Activated T-helper 2 cell treated with anti-CD3 and anti-CD28 coated beads, Interferon-gamma antibody, Interleukin-2, Interleukin-4, amounts not matched to agents 10 μg/mL and 5 μg/mL and 100 μg/mL, durations not matched to agents 14 hours and 24 hours and 36 hours (primary cell): Measurements from ENCODE around the gene ACOX1. TPM values are rescaled to one million over a fixed set of nuclear protein-coding genes. Genes with fewer than 3 reads are reported as not detected.
A peak's percentile ranks its signal among the peaks of the same experiment; 100 is the strongest.

ENCODE experiments used
- DNase-seq: peaks from one replicate; pipeline ENCODE4 v3.0.0; 2021; ENCODE audit warnings: low spot score
- H3K27ac Mint-ChIP-seq: one replicate; pipeline ENCODE4 v1.8.0; 2021; ENCODE audit warnings: mixed read lengths
- H3K27me3 Mint-ChIP-seq: one replicate; pipeline ENCODE4 v1.8.0; 2021; ENCODE audit warnings: low read depth, mixed read lengths
- H3K36me3 Mint-ChIP-seq: one replicate; pipeline ENCODE4 v1.8.0; 2021; ENCODE audit warnings: low read depth, mixed read lengths
- H3K4me1 Mint-ChIP-seq: one replicate; pipeline ENCODE4 v1.8.0; 2021; ENCODE audit warnings: low read depth, mixed read lengths
- H3K4me3 Mint-ChIP-seq: one replicate; pipeline ENCODE4 v1.8.0; 2021; ENCODE audit warnings: low read depth, mild to moderate bottlenecking, moderate library complexity, mixed read lengths
- H3K9me3 Mint-ChIP-seq: one replicate; pipeline ENCODE4 v1.8.0; 2021; ENCODE audit warnings: mixed read lengths
- intact Hi-C: fragments of 100-400 bp; cut with micrococcal nuclease; formaldehyde crosslinking; loops from one replicate; pipeline ENCODE4 v1.15.1; 2023
- total RNA-seq: library from RNA; stranded (reverse); gene quantifications from 2 replicates; pipeline ENCODE4 v1.2.3, GENCODE V29; 2022

The ACOX1 gene
- total RNA-seq, 1 donor from 2014 or later, result 29.4 TPM

DNA sequence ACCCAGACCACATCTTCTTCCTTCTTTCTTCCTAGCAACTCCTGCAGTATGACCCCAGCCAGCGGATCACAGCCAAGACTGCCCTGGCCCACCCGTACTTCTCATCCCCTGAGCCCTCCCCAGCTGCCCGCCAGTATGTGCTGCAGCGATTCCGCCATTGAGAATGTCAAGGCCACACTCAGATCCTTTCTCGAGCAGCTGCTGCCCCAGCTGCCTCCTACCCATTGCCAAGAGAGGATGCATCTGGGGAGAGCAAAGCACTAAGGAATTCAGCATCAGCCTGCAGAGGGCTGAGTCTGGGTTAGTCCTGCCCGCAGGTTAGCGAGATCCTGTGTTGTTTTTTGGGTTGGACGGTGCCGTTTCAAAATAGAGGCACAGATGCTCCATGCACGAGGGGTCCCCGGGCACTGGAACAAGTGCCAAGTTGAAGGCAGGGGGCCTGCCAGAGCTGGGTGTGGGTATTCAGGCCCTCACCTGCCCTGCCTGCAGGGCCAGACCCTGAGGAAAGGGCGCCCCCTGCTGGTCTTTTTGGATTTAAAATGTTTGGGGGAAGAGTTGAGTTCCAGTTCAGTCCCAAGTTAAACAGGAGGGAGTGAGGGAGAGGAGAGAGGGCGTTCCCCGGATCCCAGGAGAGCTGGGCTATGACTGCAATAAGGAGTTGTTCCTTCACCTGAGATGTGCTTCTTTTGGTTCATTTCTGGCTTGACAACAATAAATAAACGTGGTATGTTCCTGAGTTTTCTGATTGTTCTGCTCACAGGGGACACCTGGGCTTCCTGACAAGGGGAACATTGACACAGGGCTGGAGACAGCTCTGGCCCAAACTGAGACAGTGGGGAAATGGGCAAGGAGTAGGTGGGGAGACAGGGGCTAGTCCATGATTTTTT is 26.5 kb upstream of the ACOX1 start:
- H3K36me3 Mint-ChIP-seq, result no peaks in the 10 kb centered on the region
- H3K27me3 Mint-ChIP-seq, result no peaks in the 10 kb centered on the region
- intact Hi-C loops, result loop anchor here (1.0 kb wide), 1 partner anchor 100 kb away; no protein-coding TSS in a partner anchor
- no peak overlapping the region for H3K4me3 Mint-ChIP-seq
- no peak overlapping the region for H3K27ac Mint-ChIP-seq
- no peaks in the 10 kb centered on the region for H3K9me3 Mint-ChIP-seq
- peak; percentile 73 for DNase-seq
- H3K4me1 Mint-ChIP-seq, result no peaks in the 10 kb centered on the region

DNA sequence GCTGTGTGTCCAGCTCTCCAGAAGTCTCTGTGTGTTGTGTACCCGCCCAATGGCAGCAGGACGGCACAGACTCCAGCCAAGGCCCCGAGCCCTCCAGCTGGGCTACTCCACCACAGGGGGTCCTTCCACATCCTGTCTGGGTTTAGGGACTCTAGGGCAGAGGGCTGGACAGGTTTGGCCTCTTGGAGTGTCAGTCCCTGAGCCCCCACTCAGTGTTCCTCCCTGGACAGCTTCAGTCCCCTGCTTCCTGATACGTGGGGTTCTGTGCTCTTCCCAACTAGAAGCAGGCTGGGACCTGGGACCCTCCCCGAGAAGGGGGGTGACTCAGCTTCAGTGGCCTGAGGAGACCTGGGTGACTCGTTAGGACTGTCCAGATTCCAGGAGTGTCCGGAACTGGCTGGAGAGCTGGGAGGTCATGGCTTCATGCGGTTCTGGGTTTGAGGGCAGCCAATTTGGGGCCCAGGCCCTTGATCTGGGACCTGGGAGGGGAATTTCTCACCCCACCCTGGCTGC is 25.8 kb upstream of the ACOX1 start:
- Mint-ChIP-seq H3K27me3 (no peaks in the 10 kb centered on the region), H3K4me1 (no peaks in the 10 kb centered on the region), H3K27ac (no peak overlapping the region), H3K9me3 (no peaks in the 10 kb centered on the region), H3K4me3 (no peak overlapping the region), H3K36me3 (no peaks in the 10 kb centered on the region)
- intact Hi-C loops, result loop anchor here (1.0 kb wide), 1 partner anchor 100 kb away; no protein-coding TSS in a partner anchor
- DNase-seq, result no peak

DNA sequence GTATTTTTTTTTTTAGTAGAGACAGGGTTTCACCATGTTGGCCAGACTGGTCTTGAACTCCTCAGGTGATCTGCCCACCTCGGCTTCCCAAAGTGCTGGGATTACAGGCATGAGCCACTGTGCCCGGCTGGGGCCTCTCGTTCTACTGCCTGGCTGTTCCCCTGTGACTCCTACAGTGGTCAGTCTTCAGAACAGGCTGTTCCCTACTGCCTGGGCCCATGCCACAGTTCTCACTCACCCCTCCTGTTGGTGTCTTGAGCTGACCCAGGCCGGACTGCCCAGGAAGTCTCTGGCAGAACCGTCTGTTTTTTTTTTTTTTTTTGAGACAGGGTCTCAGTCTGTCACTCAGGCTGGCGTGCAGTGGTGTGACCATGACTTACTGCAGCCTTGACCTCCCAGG is 24.9 kb upstream of the ACOX1 start:
- intact Hi-C loops, result no loop called here
- H3K4me3 Mint-ChIP-seq, result no peak overlapping the region
- H3K9me3 Mint-ChIP-seq, result no peaks in the 10 kb centered on the region
- H3K36me3 Mint-ChIP-seq, result no peaks in the 10 kb centered on the region
- no peaks in the 10 kb centered on the region for H3K27me3 Mint-ChIP-seq
- DNase-seq, result no peak
- no peaks in the 10 kb centered on the region for H3K4me1 Mint-ChIP-seq
- H3K27ac Mint-ChIP-seq, result no peak overlapping the region

DNA sequence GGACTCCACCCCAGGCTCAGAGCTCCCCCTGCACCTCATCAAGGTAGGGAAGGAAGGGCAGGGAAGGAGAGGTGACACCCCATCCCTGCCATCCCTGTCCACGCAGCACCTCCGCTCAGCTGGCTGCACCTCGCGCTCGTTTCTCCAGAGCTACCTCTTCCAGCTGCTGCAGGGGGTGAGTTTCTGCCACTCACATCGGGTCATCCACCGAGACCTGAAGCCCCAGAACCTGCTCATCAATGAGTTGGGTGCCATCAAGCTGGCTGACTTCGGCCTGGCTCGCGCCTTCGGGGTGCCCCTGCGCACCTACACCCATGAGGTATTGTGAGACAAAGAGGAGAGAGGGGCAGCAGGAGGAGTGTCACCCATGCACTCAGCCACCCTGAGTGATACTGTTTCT is 23.1 kb upstream of the ACOX1 start:
- peaks cover 8% of the 10 kb centered on the region for H3K4me1 Mint-ChIP-seq
- intact Hi-C loops, result no loop called here
- DNase-seq, result no peak

DNA sequence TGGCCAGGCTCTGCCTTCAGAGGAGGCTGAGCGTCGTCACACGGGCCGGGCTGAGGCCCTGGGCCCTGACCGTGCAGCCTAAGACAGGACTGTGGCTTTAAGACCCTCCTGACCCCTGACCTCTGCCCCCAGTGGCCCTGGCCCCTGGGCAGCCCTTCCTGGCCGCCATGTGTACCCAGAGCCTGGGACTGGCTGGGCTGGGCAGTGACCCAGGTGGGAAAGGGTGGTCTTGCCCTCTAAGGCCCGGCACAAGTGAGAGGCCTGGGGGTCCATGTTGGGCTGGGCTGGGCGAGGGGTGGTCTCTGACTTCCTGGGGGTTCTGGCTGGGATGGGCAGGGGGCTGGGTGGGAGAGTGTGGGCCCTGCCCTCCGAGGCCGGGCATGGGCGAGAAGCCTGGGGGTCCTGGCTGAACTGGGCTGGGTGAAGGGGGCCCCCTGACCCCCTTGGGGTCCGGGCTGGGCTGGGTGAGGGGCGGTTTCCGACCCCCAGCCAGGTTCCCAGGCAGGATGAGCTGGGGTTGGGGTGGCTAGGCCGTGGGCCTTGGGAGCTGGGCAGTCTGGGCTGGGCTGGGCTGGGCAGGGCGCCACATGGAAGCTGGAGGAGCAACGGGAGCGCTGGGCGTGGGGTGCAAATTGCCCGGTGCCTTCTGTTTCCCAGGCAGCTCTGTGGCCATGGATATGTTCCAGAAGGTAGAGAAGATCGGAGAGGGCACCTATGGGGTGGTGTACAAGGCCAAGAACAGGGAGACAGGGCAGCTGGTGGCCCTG is 22.0 kb upstream of the ACOX1 start, which contains the start of gene CDK3:
Gene CDK3 (plus strand): TSS at position 101 of the 767 bp plus-strand sequence. CDS start 571 bp downstream, at position 672.
- Mint-ChIP-seq H3K27me3 (no peaks in the 10 kb centered on the region), H3K9me3 (no peaks in the 10 kb centered on the region), H3K4me3 (no peak within 1 kb of the TSS), H3K27ac (no peak within 1 kb of the TSS), H3K4me1 (peaks cover 15% of the 10 kb centered on the region), H3K36me3 (peaks cover 4% of the 10 kb centered on the region)
- no peak for DNase-seq
- intact Hi-C loops, result no loop called here

More for the DNA sequence above, 23.1 kb upstream of the ACOX1 start:
- Mint-ChIP-seq H3K9me3 (no peaks in the 10 kb centered on the region), H3K27ac (no peak overlapping the region), H3K4me3 (no peak overlapping the region), H3K27me3 (no peaks in the 10 kb centered on the region), H3K36me3 (peaks cover under 1% of the 10 kb centered on the region)

DNA sequence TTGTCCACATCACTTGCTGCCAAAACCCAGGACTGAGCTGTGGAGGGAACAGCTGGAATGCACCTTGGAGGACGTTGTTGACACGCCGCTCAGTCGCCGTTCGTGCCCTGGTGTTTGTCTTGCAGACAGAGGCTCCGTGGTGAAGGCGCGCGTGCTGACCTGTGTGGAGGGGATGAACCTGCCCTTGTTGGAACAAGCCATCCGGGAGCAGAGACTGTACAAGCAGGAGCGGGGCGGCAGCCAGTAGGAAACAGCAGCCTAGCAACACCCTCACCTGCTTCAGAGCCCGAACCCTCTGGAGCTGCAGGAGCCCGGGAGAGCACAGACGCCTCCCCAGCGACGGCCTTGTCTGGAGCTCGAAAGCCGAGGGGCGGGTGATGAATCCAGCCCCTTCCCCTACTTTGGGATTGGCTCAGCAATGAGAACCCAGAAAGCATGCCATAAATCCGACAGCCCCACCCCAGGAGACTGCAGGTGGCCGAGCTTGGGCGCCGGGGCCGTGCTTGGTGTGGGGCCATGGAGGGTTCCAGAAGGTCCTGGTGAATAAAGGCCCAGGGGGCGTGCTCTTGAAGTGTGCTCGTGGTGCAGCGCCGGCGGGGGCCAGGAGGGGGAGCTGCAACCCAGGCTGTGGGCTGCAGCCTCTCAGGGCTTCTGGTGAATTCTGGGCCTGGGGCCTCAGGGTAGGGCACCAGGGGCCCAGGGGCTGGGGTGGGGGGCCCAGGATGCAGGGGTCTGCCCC is 21.2 kb upstream of the ACOX1 start:
- H3K36me3 Mint-ChIP-seq, result peaks cover 4% of the 10 kb centered on the region
- H3K27me3 Mint-ChIP-seq, result no peaks in the 10 kb centered on the region

DNA sequence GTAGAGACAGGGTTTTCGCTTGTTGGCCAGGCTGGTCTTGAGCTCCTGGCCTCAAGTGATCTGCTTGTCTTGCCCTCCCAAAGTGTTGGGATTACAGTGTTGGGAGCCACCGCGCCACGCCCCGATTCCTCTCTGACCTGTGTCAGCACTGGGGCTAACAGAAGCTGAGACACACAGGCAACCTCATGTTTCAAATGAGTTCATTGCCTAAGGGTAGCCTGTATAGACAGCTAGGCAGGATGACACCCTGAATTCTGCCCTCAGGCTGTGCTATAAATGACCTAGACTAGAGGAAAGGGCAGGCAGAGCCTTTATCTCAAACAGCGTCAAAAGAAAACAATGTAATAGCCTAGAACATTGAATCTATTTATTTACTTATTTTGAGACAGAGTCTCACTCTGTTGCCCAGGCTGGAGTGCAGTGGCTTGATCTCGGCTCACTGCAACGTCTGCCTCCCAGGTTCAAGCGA is 19.4 kb upstream of the ACOX1 start:
- Mint-ChIP-seq H3K4me3 (no peak overlapping the region), H3K36me3 (peaks cover 8% of the 10 kb centered on the region), H3K27me3 (no peaks in the 10 kb centered on the region), H3K4me1 (peaks cover 15% of the 10 kb centered on the region), H3K27ac (no peak overlapping the region), H3K9me3 (no peaks in the 10 kb centered on the region)
- intact Hi-C loops, result no loop called here
- DNase-seq, result no peak

More for the DNA sequence above, 21.2 kb upstream of the ACOX1 start:
- Mint-ChIP-seq H3K4me1 (peaks cover 15% of the 10 kb centered on the region), H3K4me3 (no peak overlapping the region), H3K27ac (no peak overlapping the region), H3K9me3 (no peaks in the 10 kb centered on the region)
- DNase-seq, result peak; percentile 52
- intact Hi-C loops, result no loop called here

DNA sequence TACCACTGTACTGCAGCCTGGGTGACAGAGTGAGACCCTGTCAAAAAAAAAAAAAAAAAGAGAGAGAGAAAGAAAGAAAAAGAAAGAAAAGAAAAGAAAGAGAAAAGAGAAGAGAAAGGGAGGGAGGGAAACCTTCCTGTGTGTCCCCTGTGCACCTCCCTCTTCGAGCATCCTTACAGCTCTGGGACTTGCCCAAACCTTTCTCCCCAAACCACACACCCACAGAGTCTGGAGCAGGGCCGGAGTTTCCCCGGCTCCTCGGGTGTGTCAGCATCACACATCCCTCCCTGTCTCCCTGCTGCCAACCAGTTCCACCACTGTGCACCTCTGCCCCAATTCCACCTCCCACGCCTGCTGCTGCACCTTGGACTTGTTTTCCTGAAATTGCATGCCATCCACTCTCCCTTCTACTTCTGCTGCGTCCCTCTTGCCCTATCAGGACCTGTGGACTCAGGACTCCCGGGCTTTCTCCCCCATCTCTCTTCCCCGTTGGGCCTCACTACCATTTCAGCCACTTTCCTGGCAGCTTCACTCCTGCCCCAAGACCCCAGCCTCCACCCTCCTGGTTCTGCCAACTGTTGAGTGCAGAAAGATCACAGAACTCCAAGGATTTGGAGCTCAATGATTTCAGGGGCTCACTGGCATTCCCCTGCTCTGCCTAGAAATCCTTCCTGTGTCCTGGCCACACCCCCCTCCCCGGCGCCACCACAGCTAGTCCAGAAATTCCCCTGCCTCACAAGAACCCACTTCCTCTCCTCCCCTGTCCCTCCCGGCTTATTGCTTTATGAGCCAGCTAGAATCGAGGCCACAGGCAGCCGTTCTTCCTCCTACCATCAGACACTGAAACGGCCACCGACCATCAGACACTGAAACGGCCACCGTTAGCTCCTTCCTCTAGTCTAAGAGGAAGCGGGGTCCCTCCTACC is 18.0 kb upstream of the ACOX1 start:
- Mint-ChIP-seq H3K36me3 (peaks cover 13% of the 10 kb centered on the region), H3K27me3 (no peaks in the 10 kb centered on the region), H3K9me3 (no peaks in the 10 kb centered on the region), H3K4me3 (peak overlapping the region; percentile 57), H3K27ac (peak overlapping the region; percentile 89), H3K4me1 (peaks cover 15% of the 10 kb centered on the region)
- no peak for DNase-seq
- intact Hi-C loops, result loop anchor here (2.0 kb wide), 1 partner anchor 18 kb away; the partner anchor contains the start of genes ACOX1 and TEN1

DNA sequence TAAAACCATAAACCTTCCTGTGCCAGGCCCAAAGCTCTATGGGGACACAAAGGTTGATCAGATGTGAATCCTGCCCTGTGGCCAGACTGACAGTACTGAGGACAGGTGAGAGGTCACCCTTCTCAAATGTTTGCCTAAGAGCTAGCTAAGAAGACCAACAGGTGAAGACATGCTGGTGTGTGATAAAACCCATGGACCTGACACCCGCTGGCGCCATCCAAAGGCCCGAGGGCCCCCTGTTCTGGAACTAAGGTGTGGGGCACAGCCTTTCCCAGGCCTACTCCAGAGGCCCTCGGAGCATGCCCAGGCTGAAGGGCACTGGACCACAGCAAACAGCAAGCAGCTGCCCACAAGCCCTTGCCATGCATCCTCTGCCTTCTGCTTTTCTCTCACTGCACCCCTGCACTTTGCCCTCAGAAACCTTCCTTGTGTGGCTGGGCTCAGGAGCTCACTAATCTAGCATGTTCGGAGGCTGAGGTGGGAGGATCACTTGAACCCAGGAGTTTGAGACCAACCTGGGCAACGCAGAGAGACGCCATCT is 16.5 kb upstream of the ACOX1 start:
- H3K27ac Mint-ChIP-seq, result no peak overlapping the region
- H3K9me3 Mint-ChIP-seq, result no peaks in the 10 kb centered on the region
- H3K27me3 Mint-ChIP-seq, result no peaks in the 10 kb centered on the region
- peaks cover 16% of the 10 kb centered on the region for H3K36me3 Mint-ChIP-seq
- no peak for DNase-seq
- H3K4me1 Mint-ChIP-seq, result peaks cover 15% of the 10 kb centered on the region
- H3K4me3 Mint-ChIP-seq, result no peak overlapping the region
- intact Hi-C loops, result no loop called here

DNA sequence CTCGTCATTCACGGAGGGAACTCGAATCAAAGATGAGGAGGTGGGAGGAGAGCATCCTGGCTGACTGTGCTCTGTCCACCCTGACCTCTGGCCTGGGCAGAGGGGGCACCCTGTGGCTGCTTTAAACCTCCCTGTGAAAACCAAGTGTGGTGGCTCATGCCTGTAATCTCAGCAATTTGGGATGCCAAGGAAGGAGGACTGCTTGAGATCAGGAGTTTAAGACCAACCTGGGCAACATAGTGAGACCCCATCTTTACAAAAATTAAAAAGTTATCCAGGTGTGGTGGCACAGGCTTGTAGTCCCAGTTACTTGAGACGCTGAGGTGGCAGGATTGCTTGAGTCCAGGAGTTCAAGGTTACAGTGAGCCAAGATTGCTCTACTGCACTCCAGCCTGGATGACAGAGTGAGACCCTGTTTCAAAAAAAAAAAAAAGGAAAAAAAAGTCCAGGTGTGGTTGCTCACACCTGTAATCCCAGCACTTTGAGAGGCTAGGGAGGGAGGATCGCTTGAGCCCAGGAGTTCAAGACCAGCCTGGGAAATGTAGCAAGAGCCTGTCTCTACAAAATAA is 15.9 kb upstream of the ACOX1 start:
- intact Hi-C loops, result no loop called here
- H3K9me3 Mint-ChIP-seq, result no peaks in the 10 kb centered on the region
- H3K27me3 Mint-ChIP-seq, result no peaks in the 10 kb centered on the region
- H3K4me3 Mint-ChIP-seq, result no peak overlapping the region
- peak overlapping the region; percentile 17 for H3K27ac Mint-ChIP-seq
- peaks cover 16% of the 10 kb centered on the region for H3K36me3 Mint-ChIP-seq
- H3K4me1 Mint-ChIP-seq, result peaks cover 15% of the 10 kb centered on the region
- no peak for DNase-seq

DNA sequence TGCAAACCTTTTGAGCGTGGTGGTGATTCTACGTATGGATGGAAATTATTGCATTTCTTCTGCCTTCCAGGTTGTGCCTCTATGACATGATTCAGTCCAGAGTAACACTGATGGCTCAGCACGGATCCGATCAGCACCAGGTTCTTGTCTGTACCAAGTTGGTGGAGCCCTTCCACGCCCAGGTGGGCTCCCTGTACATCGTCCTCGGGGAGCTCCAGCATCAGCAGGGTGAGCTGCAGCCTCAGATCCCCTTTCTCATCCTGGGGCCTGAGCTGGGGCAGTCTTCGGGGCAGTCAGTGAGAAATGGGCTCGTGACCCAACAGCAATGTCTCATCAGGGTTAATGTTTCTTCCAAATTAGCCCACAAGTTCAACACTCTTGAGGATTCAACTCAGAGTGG is 12.4 kb upstream of the ACOX1 start:
- DNase-seq, result no peak
- no peak overlapping the region for H3K27ac Mint-ChIP-seq
- intact Hi-C loops, result no loop called here
- no peaks in the 10 kb centered on the region for H3K9me3 Mint-ChIP-seq
- H3K4me1 Mint-ChIP-seq, result peaks cover under 1% of the 10 kb centered on the region
- no peak overlapping the region for H3K4me3 Mint-ChIP-seq
- peaks cover 16% of the 10 kb centered on the region for H3K36me3 Mint-ChIP-seq
- no peaks in the 10 kb centered on the region for H3K27me3 Mint-ChIP-seq
